NCI-H2029 (cell line): ENCODE results near the gene CATSPER3.

Experiments
- DNase-seq: peaks from one replicate; lab custom pipeline; 2025; lab: John Stamatoyannopoulos, UW

The CATSPER3 gene

GRCh38 chr5:135011355-135012032, 43.8 kb downstream of the CATSPER3 start:
- DNase-seq: no peak

GRCh38 chr5:135012033-135012588, 44.4 kb downstream of the CATSPER3 start:
- DNase-seq: no peak

- no peak for DNase-seq
Observed at GRCh38 chr5:135012951-135013391, 45.3 kb downstream of the CATSPER3 start.

GRCh38 chr5:135013445-135013844, 45.7 kb downstream of the CATSPER3 start:
- no peak for DNase-seq

GRCh38 chr5:135013947-135014570, 46.4 kb downstream of the CATSPER3 start:
- peak; percentile 52 for DNase-seq

- no peak for DNase-seq
Observed at GRCh38 chr5:135015942-135016341, 48.2 kb downstream of the CATSPER3 start.

- no peak for DNase-seq
Observed at GRCh38 chr5:135016861-135017290, 49.2 kb downstream of the CATSPER3 start.

- no peak for DNase-seq
Observed at GRCh38 chr5:135018457-135018856, 50.8 kb downstream of the CATSPER3 start.

- DNase-seq: no peak
Observed at GRCh38 chr5:135019314-135019713, 51.6 kb downstream of the CATSPER3 start.

GRCh38 chr5:135020111-135020895, 52.6 kb downstream of the CATSPER3 start:
- no peak for DNase-seq

GRCh38 chr5:135024956-135025729, 57.4 kb downstream of the CATSPER3 start:
- DNase-seq: no peak

GRCh38 chr5:135025730-135026644, 58.3 kb downstream of the CATSPER3 start:
- DNase-seq: no peak

GRCh38 chr5:135026645-135027265, 59.0 kb downstream of the CATSPER3 start:
- no peak for DNase-seq

GRCh38 chr5:135027266-135027696, 59.6 kb downstream of the CATSPER3 start:
- DNase-seq: no peak

- DNase-seq: no peak
Observed at GRCh38 chr5:135027697-135028615, 60.2 kb downstream of the CATSPER3 start.

- DNase-seq: no peak
Observed at GRCh38 chr5:135028791-135029476, 61.2 kb downstream of the CATSPER3 start.

- DNase-seq: no peak
Observed at GRCh38 chr5:135029477-135030122, 61.9 kb downstream of the CATSPER3 start.
